Testis (tissue), 3 donors: ENCODE data around the gene NBPF26. TPM values are rescaled to one million over a fixed set of nuclear protein-coding genes. Genes with fewer than 3 reads are reported as not detected.
"Not testable (repeated sequence)": the region's sequence is repeated elsewhere in the genome, so short reads cannot be mapped to it uniquely, and the experiment has no call there.

Source experiments
- DNase-seq: peaks from one replicate; pipeline ENCODE4 v3.0.0-alpha.2; 2019
- H3K27ac ChIP-seq, 2 donors: fragments of 200-600 bp; sonication (generic); one replicate each; pipeline ENCODE4 v1.5.1; 2019
- H3K27me3 ChIP-seq: fragments of 200-600 bp; sonication (generic); one replicate; pipeline ENCODE4 v1.5.1; 2019
- H3K36me3 ChIP-seq: fragments of 200-600 bp; sonication (generic); one replicate; pipeline ENCODE4 v1.5.1; 2017; ENCODE audit warnings: low read depth; ENCODE audit errors: missing control alignments
- H3K4me1 ChIP-seq: fragments of 200-600 bp; sonication (generic); one replicate; pipeline ENCODE4 v1.5.1; 2019
- H3K4me3 ChIP-seq, 2 donors: fragments of 200-600 bp; sonication (generic); one replicate each; pipeline ENCODE4 v1.5.1; 2017 to 2019
- H3K9me3 ChIP-seq: fragments of 200-600 bp; sonication (generic); one replicate; pipeline ENCODE4 v1.5.1; 2017
- WGBS, 2 donors: methylation state at CpG; one replicate each; pipeline ENCODE4 v1.1.5; 2018; 5-methylcytosine and 5-hydroxymethylcytosine counted together
- intact Hi-C: fragments of 100-400 bp; cut with DNase I; formaldehyde crosslinking; loops from one replicate; pipeline ENCODE4 v1.15.1; 2023; ENCODE audit warnings: low total_unique reads
- polyA plus RNA-seq: library from polyadenylated mRNA; stranded (reverse); fragments of 350-450 nt; fragmentation: Illumina TruSeq; extraction: RNeasy Lipid Tissue Mini Kit (QIAGEN cat#74804); gene quantifications from one replicate; pipeline ENCODE4 v1.2.3, GENCODE V29; 2014; ENCODE audit warnings: low read depth, low replicate concordance; ENCODE audit not compliant: insufficient read depth
- small RNA-seq, 2 donors: library from RNA; depleted of rRNA; stranded (forward); fragments of <200 nt; gene quantifications; one replicate each; pipeline ENCODE3, GENCODE V24; 2016
- total RNA-seq, 2 donors: library from RNA; depleted of rRNA; stranded (reverse); fragments of >200 nt; gene quantifications; one replicate each; pipeline ENCODE4 v1.2.3, GENCODE V29; 2016

The NBPF26 gene
- total and polyA plus RNA-seq, 3 donors from 2014 or later: 19.5 to 41.2 (median 31.7) TPM

DNA sequence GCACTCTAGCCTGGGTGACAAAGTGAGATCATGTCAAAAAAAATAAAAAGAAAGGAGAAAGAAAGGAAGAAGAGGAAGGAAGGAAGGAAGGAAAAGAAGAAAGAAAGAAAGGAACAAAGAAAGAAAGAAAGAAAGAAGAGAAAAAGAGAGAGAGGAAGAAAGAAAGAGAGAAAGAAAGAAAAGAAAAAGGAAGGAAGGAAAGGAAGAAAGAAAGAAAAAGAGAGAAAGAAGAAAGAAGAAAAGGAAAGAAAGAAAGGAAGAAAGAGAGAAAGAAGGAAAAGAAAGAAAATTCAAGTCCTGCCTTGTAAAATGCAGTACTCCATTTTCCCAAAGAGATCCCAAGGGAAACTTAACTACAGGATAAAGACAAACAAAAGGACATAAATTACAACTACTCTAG is 154.5 kb downstream of the NBPF26 start:
- H3K9me3 ChIP-seq, intact Hi-C loops, H3K36me3 ChIP-seq, H3K4me1 ChIP-seq, H3K27me3 ChIP-seq, DNase-seq, H3K27ac ChIP-seq, H3K4me3 ChIP-seq: not testable (repeated sequence)

DNA sequence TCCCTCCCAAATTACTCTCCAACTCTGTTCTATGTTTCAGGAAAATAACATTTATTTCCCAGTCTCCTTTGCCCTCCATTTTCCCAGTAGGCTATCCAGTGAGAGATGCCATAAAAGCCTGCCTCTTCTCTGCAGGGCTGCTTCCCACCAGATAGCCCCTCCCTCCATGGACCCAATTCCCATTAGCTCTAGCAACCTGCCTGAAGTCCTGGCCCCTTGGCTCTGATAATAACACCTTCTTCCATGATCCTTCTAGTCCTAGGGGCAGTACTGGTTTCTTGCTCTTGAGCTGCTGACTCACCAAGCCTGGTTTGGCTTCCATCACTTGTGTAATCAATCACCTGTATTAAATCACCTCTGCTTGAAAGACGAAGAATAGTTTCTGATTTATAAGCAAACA is 156.3 kb downstream of the NBPF26 start:
- H3K4me1 ChIP-seq, DNase-seq, H3K9me3 ChIP-seq, H3K27me3 ChIP-seq, H3K36me3 ChIP-seq, H3K27ac ChIP-seq, intact Hi-C loops, H3K4me3 ChIP-seq: not testable (repeated sequence)
- 40% methylated on average over 1 of the region's 1 CpG; no CpG with 5 or more reads in 1 of the 2 donors for WGBS, 2 donors

DNA sequence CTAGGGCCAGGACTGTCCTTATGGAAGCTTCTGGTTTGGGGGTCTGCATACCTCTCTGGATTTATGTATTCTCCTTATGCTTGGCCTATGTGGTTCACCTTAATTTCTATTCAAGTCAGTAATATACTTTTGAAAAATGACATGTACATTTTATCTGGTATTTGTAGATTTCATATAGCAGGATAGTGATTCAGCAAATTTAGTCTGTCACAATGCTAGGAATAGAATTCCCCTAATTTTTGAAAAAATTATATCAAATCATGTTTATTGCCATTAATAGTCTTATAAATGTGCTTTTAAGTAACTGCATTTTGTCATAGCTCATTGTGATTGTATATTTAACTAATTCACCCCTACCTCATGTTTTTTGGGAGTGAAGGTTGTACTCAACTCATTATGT is 158.2 kb downstream of the NBPF26 start:
- H3K4me3 ChIP-seq, DNase-seq, H3K9me3 ChIP-seq, H3K4me1 ChIP-seq, intact Hi-C loops, H3K27me3 ChIP-seq, H3K36me3 ChIP-seq, H3K27ac ChIP-seq: not testable (repeated sequence)

Small RNA genes lying within 50 kb of the gene (small RNA-seq; reads per million reads assigned to genes)
- gene RNVU1-19: 0 to 0.19 reads per million in 2 donors

Other genes starting within 250 kb of the NBPF26 start
- gene PPIAL4A, start 165.8 kb downstream of the NBPF26 start, total RNA-seq: not detected
- gene PPIAL4A, start 165.8 kb downstream of the NBPF26 start, polyA plus RNA-seq: not detected